HG02981 (cell line): Measurements from ENCODE around the gene DIP2C.
"Not testable (repeated sequence)": the region's sequence is repeated elsewhere in the genome, so short reads cannot be mapped to it uniquely, and the experiment has no call there.

Experiments used
- ATAC-seq: cut with Tn5 transposase; IDR thresholded peaks from one replicate; pipeline ENCODE4 v1.9.1; 2021; ENCODE audit warnings: mild to moderate bottlenecking, moderate library complexity; ENCODE audit not compliant: unreplicated experiment

Gene DIP2C

DNA sequence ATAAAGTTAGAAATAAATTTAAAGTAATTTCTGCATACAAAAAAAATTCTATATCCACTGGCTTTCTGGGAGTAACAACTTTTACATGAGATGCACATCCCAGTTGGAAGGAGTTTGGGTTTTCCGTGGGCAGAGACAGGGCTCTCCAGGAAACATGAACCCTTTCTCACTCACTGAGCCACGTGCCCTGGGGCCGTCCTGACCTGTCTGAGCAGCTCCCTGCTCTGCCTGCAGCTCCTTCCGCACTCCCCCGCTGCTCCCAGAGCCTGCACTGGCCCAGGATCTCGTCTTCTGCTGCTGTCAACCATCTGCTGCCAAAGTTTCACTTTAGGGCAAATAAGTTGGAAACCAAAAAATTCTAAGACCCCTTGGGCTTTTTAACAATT is 169.1 kb downstream of the DIP2C start:
- ATAC-seq, result no peak

DNA sequence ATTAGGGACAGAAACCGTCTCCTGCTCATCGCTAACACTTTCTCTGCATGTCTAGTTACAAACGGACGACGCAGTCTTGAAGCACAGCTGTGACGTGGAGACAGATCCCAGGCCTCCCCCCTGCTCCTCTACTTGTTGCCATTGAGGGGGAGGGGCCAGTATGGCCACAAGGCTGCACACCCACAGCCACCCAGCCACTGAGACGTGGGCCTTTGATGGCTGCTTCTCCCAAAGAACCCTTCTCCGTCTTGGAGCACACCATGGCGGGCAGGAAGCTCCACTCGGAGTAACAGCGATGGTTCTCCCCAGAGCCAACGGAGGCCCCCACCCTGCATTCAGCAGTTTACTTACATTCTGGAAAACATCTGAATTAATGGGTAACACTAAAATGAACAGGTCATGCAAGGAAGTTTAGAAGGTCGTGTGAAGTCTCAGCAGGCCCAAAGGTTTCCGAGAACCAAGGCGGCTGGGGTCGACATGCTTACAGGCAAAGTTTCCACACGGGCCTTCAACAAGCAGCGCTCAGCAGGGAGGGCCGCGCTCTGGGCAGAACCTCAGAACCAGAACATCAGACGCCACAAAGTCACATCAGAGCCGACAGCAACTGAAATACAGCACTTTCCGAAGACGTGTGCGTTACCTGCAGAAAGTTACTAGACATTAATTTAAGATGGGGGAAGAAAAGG is 169.6 kb downstream of the DIP2C start:
- ATAC-seq, result no peak

DNA sequence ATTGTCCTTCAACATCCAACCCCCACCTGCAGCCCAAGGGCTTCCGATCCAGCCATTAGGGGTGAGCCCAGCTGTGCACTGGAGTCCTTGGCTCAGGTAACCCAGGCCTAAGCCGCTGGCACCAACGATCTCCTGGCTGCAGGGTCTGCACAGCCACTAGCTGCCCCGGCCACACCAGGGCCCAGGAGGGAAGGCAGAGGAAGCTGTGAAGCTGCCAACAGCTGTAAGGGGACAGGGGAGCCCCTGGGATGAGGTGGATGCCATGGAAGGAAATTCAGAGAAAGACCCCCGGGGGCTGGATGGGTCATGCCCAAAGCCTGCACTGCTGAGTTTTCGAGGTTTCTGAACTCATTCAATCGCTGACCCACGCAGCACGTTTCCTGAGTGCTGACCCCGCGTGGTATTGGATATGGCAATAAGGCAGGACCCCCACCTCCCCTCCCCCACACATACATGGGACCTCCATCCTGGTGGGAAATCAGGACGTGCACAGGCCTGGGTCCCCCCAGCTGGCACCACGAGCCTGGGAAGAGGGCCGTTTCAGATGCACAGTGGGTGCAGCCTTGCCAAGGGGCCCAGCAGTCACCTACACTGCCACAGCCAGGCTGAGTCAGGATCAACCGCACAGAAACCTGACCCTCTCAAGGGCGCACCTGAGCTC is 170.3 kb downstream of the DIP2C start:
- ATAC-seq, result no peak

DNA sequence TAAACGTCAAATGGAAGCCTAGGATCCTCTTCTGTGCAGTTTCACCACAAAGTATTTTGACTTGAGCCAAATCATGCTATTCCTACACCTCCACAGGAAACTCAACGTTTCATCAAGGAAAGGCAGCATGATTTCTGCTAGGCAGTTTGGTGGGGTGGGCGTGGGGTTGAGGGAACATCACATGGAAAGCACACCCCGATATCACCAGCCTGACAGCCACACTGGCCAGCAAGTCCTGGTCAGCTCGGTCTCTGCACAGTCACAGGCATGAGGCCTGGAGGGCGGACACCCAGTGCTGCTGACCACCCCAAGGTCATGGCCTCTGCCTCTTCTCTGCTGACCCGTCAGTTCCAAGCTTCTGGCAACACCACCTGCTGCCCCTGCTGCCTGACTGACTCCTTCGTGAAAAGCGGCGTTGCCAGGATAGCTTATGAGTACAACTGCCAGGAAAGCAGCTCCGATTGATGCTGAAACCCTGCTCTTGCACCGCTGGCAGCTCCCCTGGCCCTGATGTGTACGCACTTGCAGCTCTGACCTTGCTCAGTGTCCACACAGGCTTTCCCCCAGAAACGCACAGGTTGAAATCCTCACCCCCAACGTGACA is 171.5 kb downstream of the DIP2C start:
- ATAC-seq, result no peak

DNA sequence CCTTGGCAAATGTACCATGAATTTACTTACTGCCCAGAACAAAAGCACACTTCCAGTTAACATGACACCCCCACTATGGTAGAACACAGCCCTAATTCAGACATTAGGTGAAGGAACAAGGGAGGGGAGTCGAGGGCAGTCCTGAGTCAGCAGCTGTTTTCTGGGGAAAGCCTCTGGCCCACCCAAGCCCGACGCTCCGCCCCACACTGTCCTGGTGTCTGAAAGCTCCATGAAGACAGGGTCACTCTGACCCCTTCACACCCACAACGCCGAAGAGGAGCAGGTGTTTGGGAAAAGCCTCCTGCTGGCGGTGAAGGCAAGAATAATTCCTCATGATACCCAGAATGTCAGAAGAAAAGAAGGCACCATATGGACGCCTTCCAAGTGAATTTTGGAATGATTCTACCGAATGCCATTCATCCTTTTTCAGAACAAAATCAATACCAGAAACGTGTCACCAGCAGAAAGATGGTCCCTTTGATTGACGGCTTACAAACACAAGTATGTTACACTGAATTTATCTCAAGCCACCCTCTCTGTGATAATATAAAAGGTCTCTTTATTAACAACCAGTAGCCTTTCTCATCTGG is 172.1 kb downstream of the DIP2C start:
- no peak for ATAC-seq

DNA sequence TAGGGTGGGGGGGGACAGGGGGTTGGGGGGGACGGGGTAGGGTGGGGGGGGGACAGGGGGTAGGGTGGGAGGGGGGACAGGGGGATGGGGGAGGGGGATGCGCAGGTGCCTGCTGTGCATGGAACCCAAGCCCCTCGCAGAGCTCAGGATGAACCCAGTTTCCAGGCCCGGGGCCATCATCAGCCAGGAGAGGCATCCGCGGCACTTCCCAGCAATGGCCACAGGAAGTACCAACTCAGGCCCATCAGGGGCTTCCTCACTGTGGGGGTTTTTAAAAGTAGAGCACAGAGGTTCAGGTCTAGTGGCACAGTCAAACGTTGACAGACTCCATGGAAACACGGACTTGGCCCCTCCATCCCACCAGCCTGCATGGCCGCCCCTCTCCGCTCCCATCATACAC is 172.7 kb downstream of the DIP2C start:
- ATAC-seq, result no peak

DNA sequence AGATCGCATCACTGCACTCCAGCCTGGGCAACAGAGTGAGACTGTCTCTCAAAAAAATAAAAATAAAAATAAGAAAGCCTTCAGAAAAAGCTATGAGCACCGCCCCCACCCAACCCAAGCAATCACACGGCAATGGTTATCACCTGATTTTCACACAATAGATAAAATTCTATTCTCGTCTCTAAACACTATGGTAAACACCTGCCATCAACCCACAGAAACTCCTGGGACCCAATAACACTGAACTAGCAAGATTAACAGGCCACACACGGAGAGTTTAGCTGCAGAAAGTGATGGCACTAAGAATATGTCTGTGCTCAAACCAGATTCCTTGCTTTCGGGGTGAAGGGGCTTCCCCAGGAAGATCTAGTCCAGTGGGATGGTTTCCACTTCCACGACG is 173.8 kb downstream of the DIP2C start:
- no peak for ATAC-seq

DNA sequence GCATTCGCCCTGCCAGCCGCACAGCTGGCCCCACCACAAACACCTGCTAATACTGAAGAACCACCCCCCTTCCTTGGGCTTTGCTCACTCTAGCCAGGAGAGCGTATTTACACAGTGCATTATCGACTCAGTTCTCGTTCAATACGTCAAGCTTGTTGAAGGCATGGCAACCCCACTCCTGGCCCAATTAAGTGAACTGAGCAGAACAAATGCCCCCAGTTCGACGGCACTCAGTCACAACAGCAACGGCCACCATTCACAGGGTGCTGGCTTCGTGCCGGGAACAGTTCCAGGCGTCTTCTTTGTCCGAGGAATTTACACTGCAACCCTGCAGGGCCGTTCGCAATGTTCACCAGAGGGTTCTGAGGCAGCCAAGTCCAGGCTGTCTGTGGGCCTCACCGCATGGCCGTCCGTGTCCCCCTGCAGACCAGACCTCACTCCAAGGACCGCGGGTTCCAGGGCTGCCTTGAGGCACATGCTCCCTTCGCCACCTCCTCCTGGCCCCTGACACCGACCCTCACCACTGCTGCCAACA is 175.3 kb downstream of the DIP2C start:
- no peak for ATAC-seq

DNA sequence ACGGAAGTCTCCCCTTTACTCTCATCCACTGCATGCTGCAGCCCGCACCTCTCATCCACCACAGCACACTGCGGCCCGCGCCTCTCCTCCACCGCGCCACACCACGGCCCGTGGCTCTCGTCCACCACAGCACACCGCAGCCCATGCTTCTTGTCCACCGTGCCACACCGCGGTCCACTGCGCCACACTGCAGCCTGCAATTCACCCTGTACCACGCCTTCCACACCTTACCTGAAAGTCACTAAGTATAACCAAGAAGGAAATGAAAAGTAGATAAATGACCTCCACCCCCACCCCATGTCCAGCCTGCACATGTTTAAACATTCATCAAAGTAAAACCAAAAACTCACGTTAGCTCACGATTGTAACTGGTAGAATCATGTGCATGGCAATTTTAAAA is 176.1 kb downstream of the DIP2C start:
- no peak for ATAC-seq

DNA sequence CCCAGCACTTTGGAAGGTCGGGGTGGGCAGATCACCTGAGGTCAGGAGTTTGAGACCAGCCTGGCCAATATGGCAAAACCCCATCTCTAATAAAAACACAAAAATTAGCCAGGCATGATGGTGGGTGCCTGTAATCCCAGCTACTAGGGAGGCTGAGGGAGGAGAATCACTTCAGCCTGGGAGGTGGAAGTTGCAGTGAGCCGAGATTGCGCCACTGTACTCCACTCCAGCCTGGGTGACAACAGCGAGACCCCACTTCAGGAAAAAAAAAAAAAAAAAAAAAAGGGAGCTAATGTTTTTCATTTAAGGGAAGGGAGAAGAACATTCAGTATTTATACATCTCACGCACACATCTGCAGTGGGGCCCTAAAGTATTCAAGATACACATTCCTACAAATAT is 176.8 kb downstream of the DIP2C start:
- ATAC-seq, result not testable (repeated sequence)

DNA sequence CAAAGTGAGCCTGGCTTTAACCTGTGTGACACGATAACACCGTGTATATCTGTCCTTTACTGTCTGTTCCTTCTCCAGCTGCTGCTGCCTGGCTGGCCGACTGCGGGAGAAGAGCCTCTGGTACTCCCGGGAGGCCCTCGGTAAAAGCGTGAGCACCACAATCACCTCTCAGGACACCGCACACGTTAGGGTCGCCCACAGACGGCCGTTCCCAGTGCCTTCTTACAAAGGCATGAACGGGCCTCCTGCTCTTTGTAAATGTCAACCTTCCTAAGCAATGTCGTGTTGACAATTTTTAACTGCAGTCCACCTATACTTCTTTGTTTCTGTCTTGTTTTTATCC is 177.6 kb downstream of the DIP2C start:
- no peak for ATAC-seq

DNA sequence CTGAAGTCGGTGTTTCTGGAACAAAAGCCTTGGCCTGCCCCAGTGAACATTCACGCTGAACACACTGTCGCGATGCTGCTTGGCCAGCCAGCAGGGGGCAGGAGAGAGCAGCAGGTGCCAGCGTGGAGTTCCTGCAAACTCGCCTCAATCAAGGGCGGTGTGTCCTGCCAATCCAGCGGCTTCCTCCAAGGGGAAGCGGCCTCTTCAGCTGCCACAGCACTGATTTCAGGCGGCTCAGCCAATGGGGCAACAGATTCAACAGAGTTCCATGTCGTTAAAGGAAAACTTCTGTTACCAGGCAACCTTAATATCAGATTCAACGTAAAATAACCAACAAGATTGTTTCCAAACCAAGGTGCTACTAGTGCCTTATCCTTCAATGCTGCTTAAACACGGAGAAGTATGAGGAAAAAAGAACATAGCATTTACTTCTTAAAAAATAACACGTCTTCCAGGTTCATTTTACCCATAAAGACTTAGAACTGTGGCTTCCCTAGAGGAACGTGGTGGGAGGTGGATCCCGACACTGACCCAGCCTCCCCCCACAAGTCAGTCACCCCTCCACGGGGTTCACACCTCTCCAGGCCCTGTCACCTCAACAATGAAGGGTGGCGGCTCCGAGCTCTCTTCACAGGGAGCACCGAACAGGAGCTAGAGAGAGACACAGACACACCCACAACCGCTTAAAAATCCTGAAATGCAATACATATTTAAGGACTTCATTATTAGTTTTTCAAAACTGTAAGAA is 178.2 kb downstream of the DIP2C start:
- peak; percentile 64 for ATAC-seq

DNA sequence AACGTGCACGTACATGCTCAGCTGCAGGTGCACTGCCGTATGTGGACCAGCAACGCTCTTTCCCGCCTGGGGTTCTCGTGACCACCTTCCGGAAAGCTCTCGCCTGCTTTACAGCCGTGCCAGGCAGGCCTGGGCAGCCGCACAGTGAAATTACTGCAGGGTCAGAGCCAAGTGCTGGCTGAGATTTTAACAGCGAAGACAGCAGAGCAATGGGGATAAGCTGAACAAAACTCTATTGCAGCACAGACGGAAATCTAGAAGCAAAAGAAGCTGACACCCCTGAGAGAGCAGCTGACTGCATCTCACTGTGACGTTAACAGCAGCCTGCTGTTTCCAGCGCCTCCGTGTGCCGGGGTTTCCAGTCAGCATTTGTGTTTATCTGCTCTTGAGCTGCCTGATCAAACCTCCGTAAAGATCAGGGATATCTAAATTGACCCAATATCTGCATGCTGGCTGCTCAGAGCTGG is 179.0 kb downstream of the DIP2C start:
- ATAC-seq, result no peak

DNA sequence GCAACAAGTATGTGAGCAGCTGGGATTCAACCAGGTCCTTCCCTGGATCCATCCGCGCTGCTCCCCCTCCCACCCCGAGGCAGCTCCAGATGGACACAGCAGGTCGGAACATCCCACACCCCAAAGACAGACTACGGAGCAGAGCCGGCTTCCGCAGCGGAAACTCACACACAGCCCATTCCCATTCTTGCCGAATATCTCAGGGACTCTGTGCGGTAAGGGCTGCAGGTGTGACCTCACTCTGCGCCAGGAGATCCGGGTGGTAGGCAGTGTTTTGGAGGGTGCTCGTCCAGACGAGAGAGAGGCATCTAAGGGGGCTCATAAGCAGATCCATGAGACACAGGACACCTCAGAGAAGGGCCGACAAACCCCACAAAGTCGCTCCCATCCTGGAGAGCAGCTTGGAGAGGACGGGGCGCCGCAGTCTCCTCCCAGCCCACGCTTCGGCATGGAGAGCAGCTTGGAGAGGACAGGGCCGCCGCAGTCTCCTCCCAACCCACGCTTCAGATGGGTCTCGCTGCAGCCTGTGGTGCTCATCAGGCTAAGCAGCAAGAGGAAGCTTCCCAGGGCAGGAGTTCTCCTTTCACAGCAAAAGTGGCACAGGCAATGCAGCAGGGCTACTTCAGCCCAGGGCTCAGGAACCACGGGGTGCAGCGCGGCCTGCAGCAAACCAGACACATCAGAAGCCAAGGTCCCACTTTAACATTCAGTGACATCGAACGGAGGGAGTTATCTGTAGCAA is 179.9 kb downstream of the DIP2C start:
- no peak for ATAC-seq

DNA sequence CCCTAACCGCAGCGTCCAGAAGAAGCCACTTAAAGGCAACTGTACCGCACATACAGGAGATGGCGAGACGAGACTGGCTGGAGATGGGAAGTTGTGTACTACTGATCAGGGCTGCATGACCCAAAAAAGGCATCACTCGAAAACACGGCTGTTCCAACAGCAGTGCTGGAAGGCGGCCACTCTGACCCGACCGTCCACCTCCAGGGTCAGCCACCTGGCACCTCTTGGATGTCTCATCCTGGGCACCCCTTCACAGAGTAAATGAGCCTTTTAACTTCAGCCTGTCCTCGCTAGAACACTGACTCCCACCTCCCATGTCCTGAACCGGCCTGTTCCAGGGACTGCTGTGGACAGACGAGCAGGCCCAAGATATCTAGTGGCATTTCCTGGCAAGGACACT is 180.7 kb downstream of the DIP2C start:
- ATAC-seq, result no peak

DNA sequence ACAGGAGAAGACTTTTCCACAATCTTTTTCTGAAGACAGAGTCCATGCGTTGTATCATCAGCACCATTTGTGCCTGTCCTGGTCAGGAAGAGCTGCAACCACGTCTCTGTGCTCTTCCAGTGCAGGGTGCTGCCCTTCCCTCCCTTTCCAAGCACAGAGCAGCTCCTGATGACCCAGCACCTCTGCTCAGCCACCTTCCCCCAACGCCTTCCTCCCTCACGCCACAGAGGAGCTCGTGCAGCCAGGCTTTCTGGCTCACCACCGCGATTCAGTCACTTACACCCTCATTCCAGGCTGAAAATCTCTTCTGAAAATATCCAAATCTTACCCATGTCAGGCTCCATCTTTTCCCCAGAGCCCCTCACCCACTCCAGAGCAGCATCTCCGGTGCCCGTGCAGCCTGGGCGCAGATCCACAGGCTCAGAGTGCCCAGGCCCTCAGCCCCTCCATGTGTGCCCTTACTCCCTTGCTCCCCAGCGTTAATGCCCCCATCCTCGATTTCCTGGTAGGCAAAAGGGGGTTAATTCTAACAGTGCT is 181.5 kb downstream of the DIP2C start:
- ATAC-seq, result no peak

DNA sequence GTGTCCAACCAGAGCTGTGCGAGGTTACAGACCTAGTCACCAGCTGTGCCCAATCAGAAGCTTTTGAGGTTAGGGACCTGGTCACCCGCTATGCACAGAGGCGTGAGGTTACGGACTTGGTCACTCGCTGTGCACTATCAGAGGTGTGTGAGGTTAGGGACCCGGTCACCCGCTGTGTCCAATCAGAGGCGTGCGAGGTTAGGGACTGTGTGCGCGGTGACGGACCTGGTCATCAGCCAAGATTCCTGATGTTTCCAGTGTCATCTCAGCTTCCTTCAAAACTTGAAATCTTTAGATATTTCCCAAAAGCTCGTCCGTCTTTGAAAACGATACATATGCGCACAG is 182.1 kb downstream of the DIP2C start:
- no peak for ATAC-seq

DNA sequence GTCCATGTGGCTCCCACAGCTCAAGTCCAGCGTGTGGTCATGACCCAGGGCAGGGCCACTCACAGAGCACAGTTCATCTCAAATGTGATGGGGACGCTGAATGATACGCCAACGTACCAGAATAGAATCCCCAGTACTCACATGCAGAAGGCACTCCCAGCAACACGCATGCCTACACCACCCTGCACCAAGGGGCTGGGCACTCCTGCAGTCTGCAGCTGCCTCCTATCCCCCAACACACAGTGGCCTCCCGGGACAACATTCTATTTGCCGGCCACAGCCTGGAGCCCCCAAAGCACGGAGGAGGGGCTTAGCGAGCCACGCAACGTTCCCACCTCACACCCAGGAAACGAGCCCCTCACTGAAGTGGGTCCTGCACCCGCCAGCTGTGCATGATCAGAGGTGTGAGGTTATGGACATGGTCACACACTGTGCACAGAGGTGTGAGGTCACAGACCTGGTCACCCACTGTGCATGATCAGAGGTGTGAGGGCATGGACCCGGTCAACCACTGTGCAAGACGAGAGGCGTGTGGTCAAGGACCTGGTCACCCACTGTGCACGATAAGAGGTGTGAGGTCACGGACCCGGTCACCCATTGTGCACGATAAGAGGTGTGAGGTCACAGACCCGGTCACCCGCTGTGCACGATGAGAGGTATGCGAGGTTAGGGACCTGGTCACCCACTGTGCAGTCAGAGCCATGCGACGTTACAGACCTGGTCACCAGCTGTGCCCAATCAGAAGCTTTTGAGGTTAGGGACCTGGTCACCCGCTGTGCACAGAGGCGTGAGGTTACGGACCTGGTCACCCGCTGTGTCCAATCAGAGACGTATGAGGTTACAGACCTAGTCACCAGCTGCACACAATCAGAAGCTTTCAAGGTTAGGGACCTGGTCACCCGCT is 182.8 kb downstream of the DIP2C start:
- ATAC-seq, result no peak

DNA sequence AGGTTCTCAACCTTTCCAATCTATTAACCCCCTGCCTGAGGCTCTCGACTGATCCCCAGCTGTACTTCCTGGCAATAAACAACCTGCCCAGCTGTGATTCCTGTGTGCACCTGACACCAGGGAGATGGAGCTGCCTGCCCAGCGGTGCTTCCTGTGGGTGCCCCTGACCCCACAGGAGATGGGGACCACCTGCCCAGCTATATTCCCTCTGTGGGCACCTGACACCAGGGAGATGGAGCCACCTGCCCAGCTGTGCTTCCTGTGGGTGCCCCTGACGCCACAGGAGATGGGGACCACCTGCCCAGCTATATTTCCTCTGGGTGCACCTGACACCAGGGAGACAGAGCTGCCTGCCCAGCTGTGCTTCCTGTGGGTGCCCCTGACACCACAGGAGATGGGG is 184.0 kb downstream of the DIP2C start:
- ATAC-seq, result no peak
